Astrocyte (in vitro differentiated cells and primary cell): ENCODE data around the gene ATP8A1. TPM values are rescaled to one million over a fixed set of nuclear protein-coding genes. Genes with fewer than 3 reads are reported as not detected.

Experiments
- DNase-seq: peaks from one replicate; pipeline ENCODE4 v3.0.0-alpha.2; 2010; ENCODE audit warnings: low read depth
- FAIRE-seq: peaks from 2 replicates; lab custom pipeline; 2011; peaks lifted over from hg19 to GRCh38; lab: Jason Lieb, UNC
- H2AFZ ChIP-seq: 2 replicates; pipeline ENCODE4 v1.6.0; 2012; ENCODE audit warnings: low read depth, low read length, inconsistent platforms
- H3K27ac ChIP-seq: 2 replicates; pipeline ENCODE4 v1.5.1; 2011; ENCODE audit warnings: low read depth, low read length, inconsistent platforms
- H3K27me3 ChIP-seq: 2 replicates; pipeline ENCODE4 v1.6.0; 2011; ENCODE audit warnings: low read length, inconsistent platforms; ENCODE audit not compliant: insufficient read depth
- H3K36me3 ChIP-seq: 2 replicates; pipeline ENCODE4 v1.5.1; 2011; ENCODE audit warnings: low read length, inconsistent platforms; ENCODE audit not compliant: insufficient read depth
- H3K4me1 ChIP-seq: 2 replicates; pipeline ENCODE4 v1.5.1; 2011; ENCODE audit warnings: low read length, inconsistent platforms; ENCODE audit not compliant: insufficient read depth
- H3K4me2 ChIP-seq: 2 replicates; pipeline ENCODE4 v1.6.0; 2012; ENCODE audit warnings: low read length, inconsistent platforms
- H3K4me3 ChIP-seq: 2 replicates; pipeline ENCODE4 v1.5.1; 2011; ENCODE audit warnings: low read depth, mild to moderate bottlenecking, low read length, inconsistent platforms; ENCODE audit not compliant: insufficient read depth
- H3K79me2 ChIP-seq: 2 replicates; pipeline ENCODE4 v1.6.0; 2012; ENCODE audit warnings: mild to moderate bottlenecking, low read length, inconsistent platforms; ENCODE audit not compliant: insufficient read depth
- H3K9ac ChIP-seq: 2 replicates; pipeline ENCODE4 v1.6.0; 2012; ENCODE audit warnings: mild to moderate bottlenecking, low read length, inconsistent platforms
- H3K9me3 ChIP-seq: 2 replicates; pipeline ENCODE4 v1.5.1; 2012; ENCODE audit warnings: low read depth, mild to moderate bottlenecking, low read length, inconsistent platforms; ENCODE audit not compliant: insufficient read depth
- H4K20me1 ChIP-seq: 2 replicates; pipeline ENCODE4 v1.6.0; 2012; ENCODE audit warnings: low read length, inconsistent platforms; ENCODE audit not compliant: insufficient read depth
- H3K27ac Mint-ChIP-seq: one replicate; pipeline ENCODE4 v1.8.0; 2021; ENCODE audit warnings: mild to moderate bottlenecking, mixed read lengths; ENCODE audit not compliant: unreplicated experiment
- H3K27me3 Mint-ChIP-seq: one replicate; pipeline ENCODE4 v1.8.0; 2021; ENCODE audit warnings: low read depth, mixed read lengths; ENCODE audit not compliant: unreplicated experiment
- H3K36me3 Mint-ChIP-seq: one replicate; pipeline ENCODE4 v1.8.0; 2021; ENCODE audit warnings: low read depth, mixed read lengths; ENCODE audit not compliant: unreplicated experiment
- H3K4me1 Mint-ChIP-seq: one replicate; pipeline ENCODE4 v1.8.0; 2021; ENCODE audit warnings: low read depth, mixed read lengths; ENCODE audit not compliant: unreplicated experiment
- H3K4me3 Mint-ChIP-seq: one replicate; pipeline ENCODE4 v1.8.0; 2021; ENCODE audit warnings: mild to moderate bottlenecking, moderate library complexity, mixed read lengths; ENCODE audit not compliant: unreplicated experiment
- H3K9me3 Mint-ChIP-seq: one replicate; pipeline ENCODE4 v1.8.0; 2021; ENCODE audit warnings: mild to moderate bottlenecking, mixed read lengths; ENCODE audit not compliant: unreplicated experiment
- EZH2 ChIP-seq: IDR thresholded peaks from 2 replicates; pipeline ENCODE4 v1.6.1; 2012; ENCODE audit warnings: mild to moderate bottlenecking, low read length, inconsistent platforms; ENCODE audit not compliant: insufficient read depth
- total RNA-seq: library from RNA; stranded (reverse); gene quantifications from 2 replicates; pipeline ENCODE4 v1.2.1, GENCODE V29; 2021
- TF ChIP-seq, protein P1 (sequence below): IDR thresholded peaks from 2 replicates; pipeline ENCODE4 v1.5.1; 2011; ENCODE audit warnings: low read depth, mild to moderate bottlenecking, inconsistent platforms, low read length, moderate library complexity; ENCODE audit not compliant: insufficient read depth

ATP8A1 gene
- total RNA-seq, 1 donor from 2014 or later = 2.9 TPM

DNA sequence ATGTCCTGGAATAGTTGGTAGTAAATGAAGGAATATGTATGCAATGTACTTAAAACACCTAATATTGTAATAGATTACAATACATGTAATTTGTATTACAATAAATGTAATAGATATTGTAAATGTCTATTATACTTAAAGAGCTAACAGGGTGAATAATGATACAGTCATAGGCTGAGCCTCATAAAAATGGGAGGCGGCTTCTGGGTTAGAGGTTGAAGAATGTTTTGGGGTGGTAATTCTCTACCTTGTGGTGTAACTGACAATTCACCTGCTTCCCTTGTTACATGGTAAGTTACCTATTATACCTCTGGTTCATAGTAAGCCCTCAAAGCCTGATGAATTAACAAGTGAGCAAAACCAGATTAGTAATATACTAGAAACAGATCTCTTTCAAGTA is 26.0 kb downstream of the ATP8A1 start:
- no peaks in the 10 kb centered on the region for H3K27me3 Mint-ChIP-seq
- Histone ChIP-seq H3K4me1 (no peaks in the 10 kb centered on the region), H4K20me1 (no peaks in the 10 kb centered on the region), H2AFZ (no peak overlapping the region), H3K27ac (no peak overlapping the region), H3K4me2 (no peak overlapping the region), H3K36me3 (no peaks in the 10 kb centered on the region), H3K79me2 (no peaks in the 10 kb centered on the region), H3K4me3 (no peak overlapping the region), H3K9ac (no peak overlapping the region), H3K9me3 (no peaks in the 10 kb centered on the region), H3K27me3 (no peaks in the 10 kb centered on the region)
- H3K27ac Mint-ChIP-seq = no peak overlapping the region
- TF ChIP-seq EZH2 = no peak
- TF ChIP-seq, protein P1, sequence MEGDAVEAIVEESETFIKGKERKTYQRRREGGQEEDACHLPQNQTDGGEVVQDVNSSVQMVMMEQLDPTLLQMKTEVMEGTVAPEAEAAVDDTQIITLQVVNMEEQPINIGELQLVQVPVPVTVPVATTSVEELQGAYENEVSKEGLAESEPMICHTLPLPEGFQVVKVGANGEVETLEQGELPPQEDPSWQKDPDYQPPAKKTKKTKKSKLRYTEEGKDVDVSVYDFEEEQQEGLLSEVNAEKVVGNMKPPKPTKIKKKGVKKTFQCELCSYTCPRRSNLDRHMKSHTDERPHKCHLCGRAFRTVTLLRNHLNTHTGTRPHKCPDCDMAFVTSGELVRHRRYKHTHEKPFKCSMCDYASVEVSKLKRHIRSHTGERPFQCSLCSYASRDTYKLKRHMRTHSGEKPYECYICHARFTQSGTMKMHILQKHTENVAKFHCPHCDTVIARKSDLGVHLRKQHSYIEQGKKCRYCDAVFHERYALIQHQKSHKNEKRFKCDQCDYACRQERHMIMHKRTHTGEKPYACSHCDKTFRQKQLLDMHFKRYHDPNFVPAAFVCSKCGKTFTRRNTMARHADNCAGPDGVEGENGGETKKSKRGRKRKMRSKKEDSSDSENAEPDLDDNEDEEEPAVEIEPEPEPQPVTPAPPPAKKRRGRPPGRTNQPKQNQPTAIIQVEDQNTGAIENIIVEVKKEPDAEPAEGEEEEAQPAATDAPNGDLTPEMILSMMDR = no peak
- no peaks in the 10 kb centered on the region for H3K36me3 Mint-ChIP-seq
- H3K9me3 Mint-ChIP-seq = no peaks in the 10 kb centered on the region
- DNase-seq (no peak), FAIRE-seq (no peak)
- no peak overlapping the region for H3K4me3 Mint-ChIP-seq
- no peaks in the 10 kb centered on the region for H3K4me1 Mint-ChIP-seq

DNA sequence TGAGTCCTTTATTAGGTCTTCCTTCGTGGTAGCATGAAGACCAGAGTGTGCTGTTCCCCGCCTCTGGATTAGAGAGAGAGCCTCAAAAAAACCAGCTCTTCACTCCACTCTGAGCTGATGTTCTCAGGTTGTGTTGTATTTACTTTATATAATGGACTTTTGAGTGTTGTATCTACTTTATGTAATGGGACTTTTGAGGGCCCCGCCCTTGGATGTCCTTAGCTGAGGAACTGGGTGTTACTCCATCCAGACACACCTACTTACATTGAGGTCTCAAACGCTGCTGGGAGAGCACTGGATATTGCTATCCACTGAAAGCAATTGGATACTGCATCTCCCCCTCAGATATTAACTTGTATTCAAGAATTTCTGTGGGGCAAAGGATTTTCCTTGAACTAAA is 28.2 kb downstream of the ATP8A1 start:
- Mint-ChIP-seq H3K27me3 (no peaks in the 10 kb centered on the region), H3K27ac (no peak overlapping the region), H3K36me3 (no peaks in the 10 kb centered on the region), H3K4me1 (no peaks in the 10 kb centered on the region), H3K9me3 (no peaks in the 10 kb centered on the region), H3K4me3 (no peak overlapping the region)
- H3K4me1 ChIP-seq = no peaks in the 10 kb centered on the region
- no peaks in the 10 kb centered on the region for H3K9me3 ChIP-seq
- H3K4me3 ChIP-seq = no peak overlapping the region
- no peaks in the 10 kb centered on the region for H3K79me2 ChIP-seq
- no peak overlapping the region for H3K27ac ChIP-seq
- no peak for TF ChIP-seq EZH2
- TF ChIP-seq, protein P1 = no peak
- H3K4me2 ChIP-seq = no peak overlapping the region
- no peak overlapping the region for H3K9ac ChIP-seq
- H2AFZ ChIP-seq = no peak overlapping the region
- FAIRE-seq (no peak), DNase-seq (no peak)
- no peaks in the 10 kb centered on the region for H3K27me3 ChIP-seq
- no peaks in the 10 kb centered on the region for H3K36me3 ChIP-seq
- no peaks in the 10 kb centered on the region for H4K20me1 ChIP-seq

DNA sequence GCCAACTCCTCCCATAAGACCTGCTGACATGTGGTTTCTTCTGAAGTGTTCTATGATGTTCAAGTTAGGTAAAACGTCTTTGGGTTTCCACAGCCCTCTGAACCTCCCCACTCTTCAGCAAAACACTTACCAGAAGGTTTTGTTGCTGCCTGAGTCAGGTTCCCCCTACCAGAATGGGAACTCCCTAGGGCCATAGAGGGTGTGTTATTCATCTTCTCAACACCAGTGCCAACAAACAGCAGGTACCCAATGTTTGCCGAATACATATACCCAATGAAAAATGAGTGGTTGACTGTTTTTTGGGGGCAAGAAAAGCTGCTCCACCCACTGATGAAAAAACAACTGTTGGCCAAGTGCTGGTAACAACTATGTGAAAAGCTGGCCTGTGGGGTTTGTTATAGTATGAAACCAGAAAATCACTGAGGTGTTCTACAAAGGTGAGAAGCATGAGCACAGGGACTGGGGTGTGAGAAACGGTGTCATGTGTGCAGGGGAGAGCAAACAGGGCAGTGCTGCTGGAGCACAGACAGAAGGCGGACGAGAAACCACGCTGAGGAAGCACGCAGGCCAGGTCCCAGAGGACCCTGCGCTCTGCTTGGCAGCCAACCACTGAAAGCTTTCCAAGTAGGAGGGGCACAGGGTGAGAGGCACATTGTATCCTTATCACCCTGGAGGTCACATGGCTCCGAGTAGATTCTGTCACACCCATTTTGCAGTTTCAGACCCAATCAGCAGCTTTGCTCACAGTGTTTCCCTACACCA is 28.8 kb downstream of the ATP8A1 start:
- Histone ChIP-seq H3K27me3 (no peaks in the 10 kb centered on the region), H3K4me1 (no peaks in the 10 kb centered on the region), H3K27ac (no peak overlapping the region), H3K4me3 (no peak overlapping the region), H4K20me1 (no peaks in the 10 kb centered on the region), H3K9ac (no peak overlapping the region), H3K79me2 (no peaks in the 10 kb centered on the region), H3K4me2 (no peak overlapping the region), H2AFZ (no peak overlapping the region), H3K9me3 (no peaks in the 10 kb centered on the region), H3K36me3 (no peaks in the 10 kb centered on the region)
- Mint-ChIP-seq H3K27me3 (no peaks in the 10 kb centered on the region), H3K36me3 (no peaks in the 10 kb centered on the region), H3K27ac (no peak overlapping the region), H3K9me3 (no peaks in the 10 kb centered on the region), H3K4me3 (no peak overlapping the region), H3K4me1 (no peaks in the 10 kb centered on the region)
- no peak for FAIRE-seq
- TF ChIP-seq, protein P1 = no peak
- TF ChIP-seq EZH2 = no peak
- no peak for DNase-seq
